Ovary (tissue), 9 donors: ENCODE measurements around the gene FEV. TPM values are rescaled to one million over a fixed set of nuclear protein-coding genes. Genes with fewer than 3 reads are reported as not detected.

ENCODE experiments used
- DNase-seq, 5 donors: peaks; one replicate each; pipeline ENCODE4 v3.0.0-alpha.2; 2019 to 2020
- H3K27ac ChIP-seq, 2 donors: fragments of 200-600 bp; one replicate each; pipeline versions ENCODE4 v1.5.1 to v1.8.0; 2019 to 2022
- H3K27me3 ChIP-seq: fragments of 200-600 bp; one replicate; pipeline ENCODE4 v1.8.0; 2022
- H3K36me3 ChIP-seq: fragments of 200-600 bp; sonication (generic); one replicate; pipeline ENCODE4 v1.5.1; 2019
- H3K4me1 ChIP-seq: one replicate; pipeline ENCODE4 v1.8.1; 2013; ENCODE audit warnings: mild to moderate bottlenecking, moderate library complexity; ENCODE audit not compliant: insufficient read depth
- H3K4me3 ChIP-seq: fragments of 200-600 bp; sonication (generic); one replicate; pipeline ENCODE4 v1.5.1; 2017
- H3K9me3 ChIP-seq, 2 donors: fragments of 200-600 bp in 1 of 2; sonication (generic) in 1 of 2; one replicate each; pipeline versions ENCODE4 v1.5.1 to v1.8.1; 2013 to 2019; ENCODE audit warnings: mild to moderate bottlenecking in 1 of 2, moderate library complexity in 1 of 2
- CTCF ChIP-seq, 3 donors: fragments of 450-650 bp in 2 of 3; fragments of 200-600 bp in 1 of 3; IDR thresholded peaks; one replicate each; pipeline versions ENCODE4 v1.5.1 to v1.8.0; 2016 to 2022; ENCODE audit warnings: antibody characterized with exemption in 3 of 3, mild to moderate bottlenecking in 1 of 3
- EP300 ChIP-seq: sonication (generic); formaldehyde crosslinking; IDR thresholded peaks from one replicate; pipeline ENCODE4 v1.6.1; 2017; ENCODE audit warnings: antibody characterized with exemption
- POLR2A ChIP-seq: fragments of 450-650 bp; IDR thresholded peaks from one replicate; pipeline ENCODE4 v1.6.1; 2017; ENCODE audit warnings: antibody characterized with exemption, mild to moderate bottlenecking, moderate library complexity
- WGBS, 3 donors: extraction: QIAGEN DNeasy Blood & Tissue Kit in 1 of 3; methylation state at CpG; one replicate each; pipeline versions ENCODE4 v1.1.5 to v1.1.7; 2013 to 2017; 5-methylcytosine and 5-hydroxymethylcytosine counted together
- intact Hi-C, 4 donors: fragments of 100-400 bp; cut with DNase I; formaldehyde crosslinking; loops; one replicate each; pipeline versions ENCODE4 v1.11.0 to v1.15.1; 2022 to 2023
- polyA plus RNA-seq, 2 donors: library from polyadenylated mRNA; stranded (reverse); fragments of 200-250 nt in 1 of 2; fragments of 350-450 nt in 1 of 2; fragmentation: Illumina TruSeq in 1 of 2; extraction: RNeasy Lipid Tissue Mini Kit (QIAGEN cat#74804) in 1 of 2; gene quantifications; one replicate each; pipeline ENCODE4 v1.2.3, GENCODE V29; 2013 to 2014
- total RNA-seq, 7 donors: library from RNA; depleted of rRNA in 2 of 7; stranded (reverse); fragments of >200 nt in 2 of 7; fragmentation: NEBNext Ultra II Directional in 3 of 7; extraction: Animal tissue kit (Norgen Biotek cat#: 25700) in 3 of 7; gene quantifications; one replicate each; pipeline versions ENCODE4 v1.1.0 to v1.2.4, GENCODE V29; 2016 to 2023
- donor health status: DM: no; HTN: no; CAD: no; lungs with moderate emphysema.
- donor health status: DM: no; HTN: no; CAD: no.
- donor health status: Bipolar disorder and iron deficiency.
- donor health status: DM: yes; HTN: yes; CAD: no.
- donor health status: DM: no; HTN: no; CAD: no.
- donor health status: DM: yes; HTN: yes; CAD: no.

Gene FEV
- total and polyA plus RNA-seq, 9 donors = 0.11 to 0.13 TPM; not detected in 7

GRCh38 chr2:218970894-218971293, 14.1 kb downstream of the FEV start:
- intact Hi-C loops = no loop called here
- H3K27me3 ChIP-seq = no peaks in the 10 kb centered on the region
- WGBS, 3 donors = 7 to 27% (median 21%) methylated on average over 1 of the region's 1 CpG
- no peak for TF ChIP-seq EP300
- TF ChIP-seq POLR2A = no peak
- TF ChIP-seq CTCF (IDR thresholded peaks at IDR 0.05) = no peak
- no peaks in the 10 kb centered on the region for H3K9me3 ChIP-seq
- no peaks in the 10 kb centered on the region for H3K4me1 ChIP-seq
- H3K27ac ChIP-seq = no peak overlapping the region
- H3K4me3 ChIP-seq = no peak overlapping the region
- no peaks in the 10 kb centered on the region for H3K36me3 ChIP-seq
- no peak for DNase-seq

- no peak overlapping the region for H3K4me3 ChIP-seq
- no peak for TF ChIP-seq CTCF (IDR thresholded peaks at IDR 0.05)
- no peak for TF ChIP-seq POLR2A
- TF ChIP-seq EP300 = no peak
- peaks cover 0 to 7% of the 10 kb centered on the region in 2 donors for H3K9me3 ChIP-seq
- no peaks in the 10 kb centered on the region for H3K4me1 ChIP-seq
- intact Hi-C loops = no loop called here
- no peak overlapping the region for H3K27ac ChIP-seq
- no peak for DNase-seq
- no peaks in the 10 kb centered on the region for H3K27me3 ChIP-seq
- no peaks in the 10 kb centered on the region for H3K36me3 ChIP-seq
- 23 to 33% (median 24%) methylated on average over 5 of the region's 5 CpGs for WGBS, 3 donors
Observed at GRCh38 chr2:218964041-218964771, 20.8 kb downstream of the FEV start.

- Histone ChIP-seq H3K27me3 (no peaks in the 10 kb centered on the region), H3K4me1 (no peaks in the 10 kb centered on the region), H3K9me3 (peaks cover 0 to 7% of the 10 kb centered on the region in 2 donors), H3K36me3 (no peaks in the 10 kb centered on the region), H3K4me3 (no peak overlapping the region), H3K27ac (no peak overlapping the region)
- DNase-seq = no peak
- TF ChIP-seq POLR2A = no peak
- no peak for TF ChIP-seq EP300
- TF ChIP-seq CTCF (IDR thresholded peaks at IDR 0.05) = no peak
- intact Hi-C loops = no loop called here
- WGBS, 3 donors = 10 to 13% (median 11%) methylated on average over 5 of the region's 5 CpGs
Observed at GRCh38 chr2:218963601-218964000, 21.4 kb downstream of the FEV start.

- H3K36me3 ChIP-seq = no peaks in the 10 kb centered on the region
- H3K27me3 ChIP-seq = no peaks in the 10 kb centered on the region
- WGBS, 3 donors = 1 to 3% (median 1%) methylated on average over 42 of the region's 42 CpGs
- no peak for TF ChIP-seq EP300
- no peak for TF ChIP-seq POLR2A
- no peak for TF ChIP-seq CTCF (IDR thresholded peaks at IDR 0.05)
- no peaks in the 10 kb centered on the region for H3K4me1 ChIP-seq
- no peak overlapping the region for H3K4me3 ChIP-seq
- DNase-seq = peak; percentile 42 to 81 (median 68)
- intact Hi-C loops = no loop called here
- H3K27ac ChIP-seq = no peak overlapping the region
- H3K9me3 ChIP-seq = peaks cover 0 to 7% of the 10 kb centered on the region in 2 donors
Observed at GRCh38 chr2:218962859-218963492, 22.0 kb downstream of the FEV start.
